GM10847 (cell line): ENCODE results near the gene ITGA5.

Source experiments
- POLR2A ChIP-seq: IDR thresholded peaks from 2 replicates; pipeline ENCODE4 v1.6.1; 2011; ENCODE audit not compliant: insufficient read length; ENCODE audit errors: extremely low read depth

Gene ITGA5

DNA sequence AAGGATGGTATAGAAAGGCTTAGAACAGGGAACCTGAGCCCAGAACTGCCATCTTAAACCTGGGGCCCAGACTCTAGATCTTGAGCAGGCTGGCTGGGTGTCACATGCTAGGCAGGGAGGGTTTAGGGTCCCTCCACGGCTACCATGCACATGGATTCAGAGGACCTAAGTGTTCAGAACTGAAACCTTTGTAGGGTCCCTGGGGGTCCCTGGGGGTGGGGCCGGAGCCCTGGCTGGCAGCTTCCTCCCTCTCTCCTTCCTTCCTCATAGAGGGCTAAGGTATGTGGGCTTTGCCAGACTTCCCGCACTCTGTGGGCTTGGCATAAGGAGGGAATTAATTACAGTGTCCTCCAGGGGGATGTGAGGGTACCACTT, 29.9 kb downstream of the ITGA5 start:
- TF ChIP-seq POLR2A: no peak

DNA sequence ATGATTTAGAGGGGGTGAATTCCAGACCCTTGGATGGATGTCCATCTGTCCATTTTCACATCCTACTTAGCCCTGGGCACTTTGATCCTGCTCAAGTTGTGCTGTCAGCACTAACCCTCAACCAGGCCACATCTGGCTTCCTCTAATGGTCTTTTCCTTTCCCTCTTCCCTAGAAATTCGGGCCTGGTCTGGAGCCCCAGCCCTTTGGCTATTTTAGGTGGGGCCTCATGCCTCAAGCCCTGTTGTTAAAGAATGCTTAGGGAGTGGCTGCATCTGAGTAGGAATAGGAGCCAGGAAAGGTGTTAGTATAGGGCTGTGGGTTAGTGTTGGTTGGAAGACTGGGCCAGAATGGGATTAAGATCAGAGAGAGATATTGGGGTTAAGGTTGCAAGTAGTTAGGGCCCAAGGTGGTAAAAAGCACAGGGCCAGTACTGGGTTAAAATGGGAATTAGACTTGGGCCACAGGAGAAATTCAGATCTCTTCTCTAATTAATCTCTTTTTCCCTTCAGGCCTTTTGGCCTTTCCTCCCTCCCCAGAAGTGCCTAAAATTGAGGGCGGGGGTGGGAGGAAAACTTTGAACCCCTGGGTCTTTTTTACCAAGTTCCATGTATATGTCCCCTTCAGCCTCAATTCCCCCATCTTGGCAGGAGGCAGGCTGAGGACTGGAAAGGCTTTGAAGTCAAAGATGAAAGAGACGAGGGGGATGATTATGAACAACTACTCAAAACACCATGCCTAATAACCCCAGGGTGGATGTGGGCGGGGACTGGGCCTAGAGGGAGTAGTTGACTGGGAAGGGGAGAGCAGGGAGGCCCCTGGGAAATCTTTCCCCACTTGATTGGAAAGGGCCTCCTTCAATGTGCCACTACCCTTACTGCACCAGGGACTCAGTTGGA, 30.6 kb downstream of the ITGA5 start:
- no peak for TF ChIP-seq POLR2A

DNA sequence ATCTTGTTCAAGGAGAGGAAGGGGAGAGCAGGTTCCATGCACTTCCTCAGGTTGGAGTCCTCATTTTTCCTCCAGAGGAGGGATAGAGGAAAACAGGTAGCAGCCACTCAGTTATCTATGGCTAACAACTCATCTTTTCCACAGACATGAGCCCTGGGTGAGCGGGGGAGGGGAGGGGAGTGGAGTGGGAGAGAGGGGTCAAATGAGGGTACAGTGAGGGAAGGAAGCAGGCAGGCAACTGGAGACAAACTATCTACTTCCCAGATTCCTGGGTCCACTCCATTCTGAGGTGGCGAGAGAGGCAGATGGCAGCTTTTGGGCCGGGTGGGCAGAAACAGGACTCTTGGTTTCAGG, 32.0 kb downstream of the ITGA5 start:
- TF ChIP-seq POLR2A: no peak

DNA sequence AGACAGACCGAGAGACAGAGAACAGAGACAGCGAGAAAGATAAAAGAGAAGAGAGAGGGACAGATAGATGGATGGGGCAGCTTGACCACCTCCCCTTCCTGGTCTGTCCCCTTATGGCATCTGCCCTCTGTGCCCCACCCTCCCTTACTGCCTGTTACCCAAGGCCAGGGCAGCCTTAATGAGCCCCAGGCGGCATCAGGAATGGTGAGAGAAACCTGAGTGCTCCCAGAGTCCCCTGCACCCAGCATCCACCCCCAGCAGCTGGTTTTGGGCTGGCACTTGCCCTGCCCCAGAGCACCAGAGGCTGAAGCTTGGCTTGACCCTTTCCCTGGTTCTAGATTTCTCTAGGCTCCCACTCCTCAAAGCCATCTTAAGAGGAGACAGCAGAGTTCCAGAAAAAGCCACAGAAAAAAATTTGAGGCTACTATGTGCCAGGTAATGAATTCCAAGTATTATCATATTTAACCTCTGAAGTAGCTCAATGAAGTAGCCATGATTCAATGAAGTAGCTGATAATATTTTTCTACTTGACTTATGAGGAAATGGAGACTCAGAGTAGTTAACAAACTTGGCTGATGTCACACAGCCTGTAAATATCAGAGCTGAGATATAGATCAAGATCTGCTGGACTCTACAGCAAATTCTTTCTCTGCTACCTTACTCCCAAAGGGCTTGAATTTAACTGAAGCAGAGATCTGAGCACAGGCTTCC, 32.5 kb downstream of the ITGA5 start:
- TF ChIP-seq POLR2A: no peak

DNA sequence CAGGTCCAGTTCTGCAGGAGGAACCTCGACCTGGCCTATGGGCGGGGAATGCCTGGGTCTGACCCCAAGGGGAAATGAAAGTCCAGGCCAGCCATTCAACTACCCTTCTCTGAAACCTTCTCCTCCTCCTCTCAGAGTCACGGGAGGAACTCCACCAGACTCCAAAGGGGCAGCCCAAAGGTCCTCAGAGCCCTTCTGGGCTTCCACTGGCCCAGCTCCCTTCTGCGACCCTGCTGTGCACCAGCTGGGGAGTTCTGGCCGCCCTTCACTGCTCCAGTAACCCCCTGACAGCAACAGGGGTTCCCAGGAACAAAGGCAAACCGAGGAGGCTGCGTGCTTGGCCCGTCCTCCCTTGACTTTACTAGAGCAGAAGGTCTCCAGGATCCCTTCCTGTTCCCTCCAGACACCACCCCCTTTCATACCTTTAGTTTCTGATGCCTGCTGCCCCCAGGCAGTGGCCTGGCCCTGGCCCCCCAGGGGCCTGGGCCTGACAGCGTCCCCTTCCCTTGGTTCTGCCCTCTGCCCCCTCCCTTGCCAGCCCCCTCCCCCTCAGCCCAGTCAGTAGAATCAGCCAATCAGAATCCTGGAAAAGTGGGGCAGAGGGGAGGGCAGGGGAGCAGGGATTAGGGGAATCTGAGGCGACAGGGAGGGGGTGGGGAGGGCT, 33.7 kb downstream of the ITGA5 start:
- no peak for TF ChIP-seq POLR2A

DNA sequence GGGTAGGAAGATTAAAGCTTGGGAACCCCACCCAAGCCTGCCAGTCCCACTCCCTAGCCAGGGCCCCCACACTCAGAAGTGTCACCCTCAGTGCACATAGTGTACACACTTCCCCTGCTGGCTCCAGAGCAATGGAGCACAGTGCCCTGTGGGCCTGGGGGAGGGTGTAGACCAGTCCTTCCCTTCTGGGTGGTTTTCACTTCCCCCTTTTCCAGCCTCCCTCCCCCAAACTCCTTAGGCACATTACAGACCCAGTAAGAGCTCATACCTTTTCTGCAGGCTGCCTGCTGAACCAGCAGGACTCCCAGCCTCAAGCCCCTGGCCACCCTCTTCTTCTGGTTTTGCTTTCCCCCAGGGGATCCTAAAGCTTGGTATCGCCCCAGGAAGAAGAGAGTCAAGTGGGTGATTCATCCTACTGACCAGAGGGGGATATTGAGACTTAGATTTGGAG, 34.5 kb downstream of the ITGA5 start, which contains the start of gene ZNF385A:
ZNF385A (minus strand) TSS at position 143 of the 451 bp plus-strand sequence. CDS start 219 bp downstream, outside the sequence.
- no peak for TF ChIP-seq POLR2A

DNA sequence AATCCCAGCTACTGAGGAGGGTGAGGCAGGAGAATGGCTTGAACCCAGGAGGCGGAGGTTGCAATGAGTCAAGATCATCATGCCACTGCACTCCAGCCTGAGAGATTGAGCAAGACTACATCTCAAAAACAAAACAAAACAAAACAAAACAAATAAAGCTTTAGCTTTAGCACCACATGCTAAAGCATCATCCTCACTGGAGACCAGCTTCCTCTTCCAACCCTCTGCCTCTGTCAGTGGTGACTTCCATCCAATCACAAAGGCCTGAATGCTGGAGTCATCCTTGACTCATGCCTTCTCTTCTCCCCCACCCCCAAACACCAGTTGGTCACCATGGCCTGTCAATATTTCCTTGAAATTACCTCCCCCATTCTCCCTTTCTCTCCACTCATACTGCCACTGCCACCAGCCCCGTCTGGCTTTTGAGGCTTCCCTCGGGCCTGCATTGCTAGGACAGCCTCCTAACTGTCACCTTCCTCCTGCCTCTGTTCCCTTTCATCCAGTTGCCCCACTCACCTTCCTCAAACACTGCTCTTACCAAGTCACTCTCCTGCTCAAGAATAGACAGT, 35.9 kb downstream of the ITGA5 start:
- TF ChIP-seq POLR2A: no peak

DNA sequence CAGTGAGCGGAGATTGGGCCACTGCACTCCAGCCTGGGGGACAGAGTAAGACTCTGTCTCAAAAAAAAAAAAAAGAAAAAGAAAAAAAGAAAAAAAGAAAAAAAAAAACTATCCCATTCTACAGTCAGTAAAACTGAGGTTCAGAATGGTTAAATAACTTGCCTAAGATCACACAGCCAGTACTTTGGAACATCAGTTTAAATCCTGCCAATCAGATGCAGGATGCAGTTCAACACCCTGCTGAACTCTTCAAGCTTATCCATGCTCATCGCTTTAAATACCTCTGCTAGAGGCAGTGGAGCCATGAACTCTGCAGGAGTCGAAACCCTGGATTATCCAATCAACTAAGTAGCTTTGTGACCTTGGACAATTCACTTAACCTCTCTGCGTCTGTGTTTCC, 37.9 kb downstream of the ITGA5 start:
- no peak for TF ChIP-seq POLR2A

DNA sequence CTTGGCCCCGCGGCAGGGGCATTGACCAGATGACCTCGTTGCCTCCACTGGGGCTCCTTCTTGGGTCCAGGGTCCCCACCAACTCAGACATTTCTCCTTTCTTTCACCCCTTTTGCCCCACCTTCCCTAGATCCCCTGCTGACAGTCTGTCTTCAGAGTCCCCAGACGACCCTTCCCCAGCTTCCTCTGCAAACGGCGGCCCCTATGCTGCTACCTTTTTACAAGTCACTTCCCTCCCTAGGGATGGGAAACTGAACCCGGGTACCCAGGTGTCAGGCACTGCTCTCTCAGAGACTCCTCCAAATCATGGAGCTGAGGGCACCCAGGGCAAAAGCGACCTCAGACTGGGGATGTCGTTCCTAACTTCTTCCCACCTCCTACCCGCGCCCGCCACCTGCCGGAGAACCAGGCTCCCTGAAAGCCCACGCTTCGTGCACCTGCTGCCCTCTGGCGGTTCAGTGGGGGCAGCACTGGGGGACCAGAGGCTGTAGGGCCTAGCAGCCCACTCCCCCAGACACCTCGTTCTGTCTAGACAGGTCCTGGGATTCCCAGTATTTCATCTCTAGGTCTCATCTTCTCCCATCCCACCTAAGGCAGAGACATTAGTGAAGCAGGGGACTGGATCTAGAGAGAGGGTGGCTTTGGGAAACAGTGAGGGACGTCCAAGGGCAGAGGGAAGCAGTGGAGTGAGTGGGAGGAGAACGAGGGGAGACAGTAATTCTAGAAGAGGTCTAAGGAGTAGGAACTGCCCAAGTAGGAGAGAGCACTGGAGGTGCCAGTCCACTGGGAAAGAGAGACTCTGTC, 39.5 kb downstream of the ITGA5 start:
- TF ChIP-seq POLR2A: no peak

DNA sequence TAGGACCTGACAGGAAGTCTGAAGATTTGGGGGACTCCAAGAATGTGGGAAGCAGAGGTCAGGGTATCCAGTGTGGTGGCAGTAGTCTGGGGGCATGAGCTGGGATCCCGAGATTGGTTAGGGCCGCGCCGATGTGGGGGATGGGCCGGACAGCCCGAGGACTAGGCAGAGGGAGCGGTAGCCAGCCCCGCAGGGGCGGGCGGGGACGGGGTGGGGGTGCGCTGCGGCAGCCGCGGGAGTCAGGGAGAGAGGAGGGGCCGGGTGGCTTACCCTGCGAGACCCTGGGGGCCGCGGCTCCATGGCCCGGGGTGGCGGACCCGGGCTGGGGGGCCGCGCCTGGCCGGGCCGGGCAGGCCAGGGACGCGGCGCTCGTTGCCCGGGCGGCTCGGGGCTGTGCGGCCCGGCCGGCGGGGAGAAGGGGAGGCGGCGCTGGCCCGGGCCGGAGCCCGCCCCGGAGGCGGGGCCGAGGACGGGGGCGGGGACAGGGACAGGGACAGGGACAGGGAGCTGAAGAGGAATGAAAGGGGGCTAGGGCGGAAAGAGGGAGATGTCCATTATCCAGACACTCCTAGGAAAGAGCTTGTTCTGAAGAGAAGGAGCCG, 40.2 kb downstream of the ITGA5 start:
- TF ChIP-seq POLR2A: no peak

DNA sequence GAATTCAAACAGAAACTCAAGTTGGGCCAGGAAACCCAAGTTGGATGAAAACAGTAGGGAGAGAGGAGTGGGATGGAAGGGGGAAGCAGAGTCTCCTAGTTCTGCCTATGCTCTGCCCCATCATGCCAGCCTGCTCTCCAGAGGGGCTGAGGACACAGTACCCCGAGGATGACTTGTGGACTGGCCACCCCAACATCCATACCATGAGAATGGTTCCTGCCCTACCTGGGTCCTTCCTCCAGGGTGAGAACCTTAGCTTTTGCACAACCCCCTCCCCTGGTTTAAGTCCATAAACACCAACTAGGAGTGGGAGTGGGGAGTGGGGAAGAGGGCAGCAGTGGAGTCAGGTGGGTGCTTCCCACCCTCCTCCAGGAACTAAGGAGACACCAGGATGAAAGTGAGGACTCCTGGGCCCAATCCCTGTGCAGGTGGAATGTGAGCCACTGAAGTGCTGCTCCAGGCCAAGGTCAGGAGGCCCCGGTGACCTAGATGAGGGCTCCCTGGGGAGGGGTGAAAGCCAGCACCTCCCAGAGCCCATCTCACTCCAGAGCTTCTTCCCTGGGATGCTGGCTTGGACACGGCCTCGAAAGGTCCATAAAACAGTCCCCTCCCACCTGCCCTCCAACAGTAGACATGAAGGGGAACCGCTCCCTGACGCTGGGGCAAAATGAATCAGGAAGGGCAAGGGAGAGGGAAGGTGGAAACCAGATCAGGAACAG, 41.1 kb downstream of the ITGA5 start:
- TF ChIP-seq POLR2A: no peak

DNA sequence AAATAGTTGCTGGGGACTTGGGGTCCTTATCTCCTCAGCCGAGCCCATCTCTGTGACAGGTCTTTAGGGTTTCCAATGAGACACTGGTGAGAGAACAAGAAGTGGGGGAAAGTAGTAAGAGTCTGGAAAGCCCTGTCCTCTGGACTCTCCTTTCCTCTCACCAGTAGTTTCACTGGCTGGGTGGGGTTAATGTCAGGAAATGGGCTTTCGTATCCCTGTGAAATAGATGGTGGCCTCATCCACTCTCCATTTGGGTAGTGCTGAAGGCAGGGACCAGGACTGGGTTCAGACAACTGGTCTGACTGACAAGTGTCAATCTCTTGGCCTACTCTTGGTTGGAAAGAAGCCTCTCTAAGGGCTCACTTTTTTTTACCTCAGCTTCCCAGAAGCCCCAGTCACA, 42.1 kb downstream of the ITGA5 start:
- no peak for TF ChIP-seq POLR2A

DNA sequence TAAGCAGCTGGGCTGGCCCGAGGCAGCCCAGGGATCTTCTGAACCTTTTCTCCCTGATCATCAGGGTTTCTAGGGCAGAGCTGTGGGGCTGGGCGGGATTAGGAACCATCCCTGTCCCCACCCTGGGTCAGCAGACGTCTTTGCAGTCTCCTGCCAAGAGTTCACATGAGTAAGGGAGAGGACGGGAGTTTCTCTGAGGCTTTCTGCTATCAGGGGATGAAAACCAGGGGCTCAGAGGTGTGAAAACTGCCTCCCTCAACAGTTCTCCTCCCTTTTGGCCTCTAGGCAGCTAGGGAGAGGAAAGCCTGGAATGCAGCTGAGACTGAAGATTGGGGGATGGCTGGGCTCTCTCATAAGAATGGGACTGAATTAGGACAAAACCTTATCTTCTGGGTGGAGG, 42.5 kb downstream of the ITGA5 start:
- TF ChIP-seq POLR2A: no peak

DNA sequence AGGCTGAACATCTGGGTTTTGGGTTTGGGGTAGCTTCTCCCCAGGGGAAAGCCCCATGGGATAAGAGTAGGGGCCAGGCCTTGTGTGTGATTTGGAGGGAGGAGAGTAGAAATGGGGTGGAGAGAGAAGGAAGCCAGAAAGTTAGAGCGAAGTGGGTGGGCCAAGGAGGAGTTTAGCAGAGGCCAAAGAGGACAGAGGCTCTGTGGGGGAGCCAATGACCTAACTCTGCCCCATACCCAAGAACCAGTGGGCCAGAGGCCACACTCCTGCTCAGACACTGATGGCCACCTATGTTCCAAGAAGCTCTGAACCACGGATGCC, 43.8 kb downstream of the ITGA5 start:
- TF ChIP-seq POLR2A: no peak
